BLaER1 (cell line): ENCODE measurements around the gene OTULIN.

ENCODE experiments used
- H3K27ac ChIP-seq: shearing (Covaris generic); formaldehyde crosslinking; 2 replicates; pipeline ENCODE4 v1.8.1; 2022
- H3K27me3 ChIP-seq: shearing (Covaris generic); formaldehyde crosslinking; 2 replicates; pipeline ENCODE4 v1.8.1; 2022
- H3K36me3 ChIP-seq: shearing (Covaris generic); formaldehyde crosslinking; 2 replicates; pipeline ENCODE4 v1.8.1; 2022
- H3K4me1 ChIP-seq: shearing (Covaris generic); formaldehyde crosslinking; 2 replicates; pipeline ENCODE4 v1.8.1; 2022
- H3K4me2 ChIP-seq: shearing (Covaris generic); formaldehyde crosslinking; 2 replicates; pipeline ENCODE4 v1.8.1; 2022
- H3K4me3 ChIP-seq: shearing (Covaris generic); formaldehyde crosslinking; 2 replicates; pipeline ENCODE4 v1.8.1; 2022
- H3K9ac ChIP-seq: shearing (Covaris generic); formaldehyde crosslinking; 2 replicates; pipeline ENCODE4 v1.8.1; 2022
- H3K9me3 ChIP-seq: shearing (Covaris generic); formaldehyde crosslinking; 2 replicates; pipeline ENCODE4 v1.8.1; 2022
- H4K20me1 ChIP-seq: shearing (Covaris generic); formaldehyde crosslinking; 2 replicates; pipeline ENCODE4 v1.8.1; 2022
- Cebpa-rat ChIP-seq: shearing (Covaris generic); IDR thresholded peaks from 2 replicates; pipeline ENCODE4 v1.8.1; 2022

The OTULIN gene

DNA sequence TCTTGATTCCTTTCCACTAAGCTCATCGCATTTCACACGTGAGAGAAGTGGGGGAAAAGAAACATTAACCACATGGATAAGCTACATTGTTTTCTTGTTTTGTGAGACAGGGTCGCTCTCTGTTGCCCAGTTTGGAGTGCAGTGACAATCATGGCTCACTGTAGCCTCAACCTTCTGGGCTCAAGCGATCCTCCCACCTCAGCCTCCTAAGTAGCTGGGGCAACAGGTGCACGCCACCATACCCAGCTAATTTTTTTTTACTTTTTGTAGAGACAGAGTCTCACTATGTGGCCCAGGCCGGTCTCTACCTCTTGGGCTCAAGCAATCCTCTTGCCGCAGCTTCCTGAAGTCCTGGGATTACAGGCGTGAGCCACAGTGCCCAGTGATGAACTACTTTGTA lies 2.8 kb downstream of the OTULIN start:
- Histone ChIP-seq H4K20me1 (peaks cover 77% of the 10 kb centered on the region), H3K4me1 (peaks cover 79% of the 10 kb centered on the region), H3K4me2 (peak overlapping the region; percentile 93), H3K9ac (0 out of 2 replicates have a peak overlapping the region, but pooled peaks have one; percentile 2), H3K27me3 (no peaks in the 10 kb centered on the region), H3K36me3 (peaks cover 21% of the 10 kb centered on the region), H3K9me3 (no peaks in the 10 kb centered on the region), H3K4me3 (no peak overlapping the region), H3K27ac (peak overlapping the region; percentile 12; the same call in 1 of the 2 replicates)
- TF ChIP-seq Cebpa-rat, result no peak

DNA sequence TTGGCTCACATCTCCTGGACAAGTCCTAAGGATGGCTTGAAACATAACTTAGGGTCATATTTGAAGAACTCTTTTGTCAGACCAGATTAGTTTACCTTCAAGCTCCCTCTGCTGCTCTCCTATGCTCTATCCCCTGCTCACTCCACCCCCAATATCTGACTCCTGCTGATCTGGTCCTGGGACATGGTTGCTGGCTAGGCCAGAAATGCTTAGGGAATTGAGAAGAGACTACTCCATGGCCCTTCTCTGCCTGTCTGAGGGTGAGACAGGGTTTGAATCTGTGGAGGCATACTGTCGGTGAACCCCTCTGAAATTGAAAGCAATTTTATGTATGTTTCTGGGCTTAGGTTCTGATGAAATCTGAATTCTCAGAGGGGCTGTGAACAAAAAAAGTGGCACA lies 3.3 kb downstream of the OTULIN start:
- H3K4me2 ChIP-seq, result peak overlapping the region; percentile 93
- no peak for TF ChIP-seq Cebpa-rat
- peaks cover 82% of the 10 kb centered on the region for H4K20me1 ChIP-seq
- H3K27me3 ChIP-seq, result no peaks in the 10 kb centered on the region
- no peak overlapping the region for H3K4me3 ChIP-seq
- 0 out of 2 replicates have a peak overlapping the region, but pooled peaks have one; percentile 2 for H3K9ac ChIP-seq
- H3K27ac ChIP-seq, result peak overlapping the region; percentile 12; the same call in 1 of the 2 replicates
- peaks cover 83% of the 10 kb centered on the region for H3K4me1 ChIP-seq
- peaks cover 21% of the 10 kb centered on the region for H3K36me3 ChIP-seq
- no peaks in the 10 kb centered on the region for H3K9me3 ChIP-seq

GRCh38 chr5:14668181-14668591 lies 3.7 kb downstream of the OTULIN start:
- Histone ChIP-seq H4K20me1 (peaks cover 86% of the 10 kb centered on the region), H3K4me2 (peak overlapping the region; percentile 93), H3K4me1 (peaks cover 80% of the 10 kb centered on the region), H3K27me3 (no peaks in the 10 kb centered on the region), H3K36me3 (peaks cover 21% of the 10 kb centered on the region), H3K27ac (peak overlapping the region; percentile 12; the same call in 1 of the 2 replicates), H3K9ac (no peak overlapping the region), H3K9me3 (no peaks in the 10 kb centered on the region), H3K4me3 (no peak overlapping the region)
- TF ChIP-seq Cebpa-rat, result no peak

DNA sequence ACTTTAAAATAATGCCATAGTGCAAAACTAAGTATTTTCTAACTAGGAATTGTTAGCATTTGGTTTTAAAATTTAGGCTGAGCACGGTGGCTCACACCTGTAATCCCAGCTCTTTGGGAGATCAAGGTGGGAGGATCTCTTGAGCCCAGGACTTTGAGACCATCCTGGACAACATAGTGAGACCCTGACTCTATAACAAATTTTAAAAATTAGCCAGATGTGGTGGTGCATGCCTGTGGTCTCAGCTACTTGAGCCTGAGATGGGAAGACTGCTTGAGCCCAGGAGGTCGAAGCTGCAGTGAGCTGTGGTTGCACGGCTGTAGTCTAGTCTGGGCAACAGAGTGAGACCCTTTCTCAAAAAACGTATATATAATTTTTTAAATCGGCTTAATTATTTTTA lies 4.9 kb downstream of the OTULIN start:
- Histone ChIP-seq H3K4me2 (0 out of 2 replicates have a peak overlapping the region, but pooled peaks have one; percentile 93), H3K27me3 (no peaks in the 10 kb centered on the region), H4K20me1 (peaks cover 98% of the 10 kb centered on the region), H3K36me3 (peaks cover 29% of the 10 kb centered on the region), H3K4me1 (peaks cover 81% of the 10 kb centered on the region), H3K9ac (no peak overlapping the region), H3K27ac (no peak overlapping the region), H3K4me3 (no peak overlapping the region), H3K9me3 (no peaks in the 10 kb centered on the region)
- no peak for TF ChIP-seq Cebpa-rat

DNA sequence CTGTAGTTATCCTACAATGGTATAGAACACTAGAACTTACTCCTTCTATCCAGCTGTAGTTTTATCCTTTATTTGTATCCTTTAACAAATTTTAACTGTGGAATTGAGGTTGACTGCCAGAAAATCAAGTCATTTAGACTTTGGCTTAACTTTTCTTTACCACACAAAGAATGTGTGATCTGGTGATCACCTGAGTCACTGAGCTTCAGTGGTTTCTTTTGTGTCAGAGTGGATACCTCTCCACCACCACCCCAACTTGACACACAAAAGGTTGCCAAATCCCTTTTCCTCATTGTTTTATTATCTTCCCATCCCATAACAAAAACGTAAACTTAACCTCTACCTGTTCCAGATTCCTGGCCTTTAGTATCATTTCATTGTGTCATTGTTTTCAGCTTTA lies 5.5 kb downstream of the OTULIN start:
- peaks cover 99% of the 10 kb centered on the region for H4K20me1 ChIP-seq
- H3K4me2 ChIP-seq, result no peak overlapping the region
- H3K27me3 ChIP-seq, result no peaks in the 10 kb centered on the region
- no peak overlapping the region for H3K4me3 ChIP-seq
- H3K27ac ChIP-seq, result no peak overlapping the region
- H3K9ac ChIP-seq, result no peak overlapping the region
- no peak for TF ChIP-seq Cebpa-rat
- peaks cover 33% of the 10 kb centered on the region for H3K36me3 ChIP-seq
- peaks cover 87% of the 10 kb centered on the region for H3K4me1 ChIP-seq
- no peaks in the 10 kb centered on the region for H3K9me3 ChIP-seq

DNA sequence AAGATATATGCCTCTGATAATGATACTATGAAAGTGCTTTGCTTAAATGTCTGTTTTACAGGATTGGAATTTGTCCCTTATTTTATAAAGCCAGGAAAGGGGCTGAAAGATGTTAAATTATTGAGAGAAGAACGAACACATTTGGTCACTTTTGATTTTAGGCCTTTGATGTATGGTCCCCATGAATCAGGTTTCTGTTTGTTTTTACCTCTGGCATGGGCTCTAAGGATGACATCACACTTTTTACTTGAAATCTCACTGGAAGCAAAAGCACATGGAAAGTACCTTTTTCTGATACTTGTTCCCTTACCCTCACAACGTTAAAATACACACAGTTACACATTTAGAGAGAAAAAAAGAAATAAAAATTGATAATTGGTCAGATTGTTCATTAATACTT lies 6.9 kb downstream of the OTULIN start:
- Histone ChIP-seq H3K9me3 (no peaks in the 10 kb centered on the region), H4K20me1 (peaks cover 97% of the 10 kb centered on the region), H3K27ac (no peak overlapping the region), H3K36me3 (peaks cover 34% of the 10 kb centered on the region), H3K4me1 (peaks cover 89% of the 10 kb centered on the region), H3K9ac (no peak overlapping the region), H3K27me3 (no peaks in the 10 kb centered on the region), H3K4me3 (no peak overlapping the region), H3K4me2 (peak overlapping the region; percentile 60; the same call in 1 of the 2 replicates)
- TF ChIP-seq Cebpa-rat, result no peak

DNA sequence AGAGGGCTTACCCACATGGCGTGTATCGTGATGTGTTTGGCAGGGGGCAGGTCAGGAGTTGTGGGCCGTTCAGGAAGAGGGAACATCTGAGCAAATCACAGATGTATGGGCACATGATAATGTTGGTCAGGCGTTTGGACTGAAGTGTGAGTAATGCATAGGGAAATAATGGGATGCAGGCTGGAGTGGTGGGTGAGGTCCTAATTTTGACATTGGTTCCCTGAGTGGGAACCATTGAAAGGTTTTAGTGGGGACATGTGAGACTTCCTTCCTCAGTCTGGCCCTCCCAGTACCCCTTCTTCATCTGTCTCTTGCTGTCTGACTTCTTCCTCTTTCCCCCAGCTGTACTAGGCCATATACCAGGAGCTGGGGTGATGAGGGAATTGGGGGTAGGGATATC lies 7.6 kb downstream of the OTULIN start:
- no peak overlapping the region for H3K4me3 ChIP-seq
- H3K9ac ChIP-seq, result no peak overlapping the region
- H3K27me3 ChIP-seq, result no peaks in the 10 kb centered on the region
- peaks cover 35% of the 10 kb centered on the region for H3K36me3 ChIP-seq
- H3K27ac ChIP-seq, result no peak overlapping the region; the same call in 1 of the 2 replicates
- H3K9me3 ChIP-seq, result no peaks in the 10 kb centered on the region
- H3K4me1 ChIP-seq, result peaks cover 89% of the 10 kb centered on the region
- H4K20me1 ChIP-seq, result peaks cover 97% of the 10 kb centered on the region
- TF ChIP-seq Cebpa-rat, result no peak
- H3K4me2 ChIP-seq, result peak overlapping the region; percentile 60

GRCh38 chr5:14672484-14673394 lies 8.2 kb downstream of the OTULIN start:
- Histone ChIP-seq H3K27me3 (no peaks in the 10 kb centered on the region), H3K9me3 (no peaks in the 10 kb centered on the region), H3K4me1 (peaks cover 89% of the 10 kb centered on the region), H3K4me2 (peak overlapping the region; percentile 60), H3K4me3 (no peak overlapping the region), H3K27ac (no peak overlapping the region; the same call in 1 of the 2 replicates), H3K9ac (no peak overlapping the region), H3K36me3 (peaks cover 33% of the 10 kb centered on the region), H4K20me1 (peaks cover 95% of the 10 kb centered on the region)
- TF ChIP-seq Cebpa-rat, result no peak

- Histone ChIP-seq H3K9ac (no peak overlapping the region), H3K27ac (no peak overlapping the region), H3K4me1 (peaks cover 89% of the 10 kb centered on the region), H3K4me2 (no peak overlapping the region), H3K27me3 (no peaks in the 10 kb centered on the region), H3K9me3 (no peaks in the 10 kb centered on the region), H3K4me3 (no peak overlapping the region), H3K36me3 (peaks cover 34% of the 10 kb centered on the region), H4K20me1 (peaks cover 95% of the 10 kb centered on the region)
- TF ChIP-seq Cebpa-rat, result no peak
These were observed 8.9 kb downstream of the OTULIN start for GRCh38 chr5:14673443-14673842.
